HepG2 (cell line): ENCODE data around the gene ADAT3. TPM values are rescaled to one million over a fixed set of nuclear protein-coding genes. Genes with fewer than 3 reads are reported as not detected.
A peak's percentile ranks its signal among the peaks of the same experiment; 100 is the strongest.

Experiments used
- AKAP8 ChIP-seq: sonication (generic); formaldehyde crosslinking; IDR thresholded peaks from 2 replicates; pipeline ENCODE4 v1.5.1; 2020; ENCODE audit warnings: mild to moderate bottlenecking, missing genetic modification reagents
- CEBPG ChIP-seq: IDR thresholded peaks from 2 replicates; pipeline ENCODE4 v1.6.1; 2016
- HDAC1 ChIP-seq: sonication (generic); formaldehyde crosslinking; IDR thresholded peaks from 2 replicates; pipeline ENCODE4 v1.5.1; 2020; ENCODE audit warnings: mild to moderate bottlenecking, missing genetic modification reagents
- HDAC6 ChIP-seq: fragments of 200-600 bp; sonication (generic); IDR thresholded peaks from 2 replicates; pipeline ENCODE4 v1.7.0; 2017; ENCODE audit warnings: mild to moderate bottlenecking, antibody characterized with exemption, low read length, low read depth
- NR2F6 ChIP-seq, 2 experiments: IDR thresholded peaks; 2 replicates each; pipeline ENCODE4 v1.6.1; 2016; ENCODE audit warnings: antibody characterized with exemption in 1 of 2, mild to moderate bottlenecking in 1 of 2
- PPARG ChIP-seq: conservative IDR thresholded peaks from 2 replicates; pipeline ENCODE4 v1.6.1; 2016; ENCODE audit warnings: missing biosample characterization, missing genetic modification reagents
- RXRA ChIP-seq: sonication (generic); formaldehyde crosslinking; IDR thresholded peaks from 2 replicates; pipeline ENCODE4 v1.5.1; 2020; ENCODE audit warnings: missing genetic modification reagents
- RXRB ChIP-seq: IDR thresholded peaks from 2 replicates; pipeline ENCODE4 v1.6.1; 2016; ENCODE audit warnings: borderline replicate concordance, missing genetic modification reagents, missing compliant biosample characterization
- SALL1 ChIP-seq: sonication (generic); formaldehyde crosslinking; IDR thresholded peaks from 2 replicates; pipeline ENCODE4 v1.8.0; 2022; ENCODE audit warnings: mild to moderate bottlenecking, missing genetic modification reagents
- TEAD3 ChIP-seq: optimal IDR thresholded peaks from 2 replicates; pipeline ENCODE3; 2016; ENCODE audit warnings: borderline replicate concordance
- ZC3H13 ChIP-seq: sonication (generic); formaldehyde crosslinking; IDR thresholded peaks from 2 replicates; pipeline ENCODE4 v1.8.1; 2023; ENCODE audit warnings: mild to moderate bottlenecking, missing genetic modification reagents, moderate library complexity
- ZMYM2 ChIP-seq: sonication (generic); formaldehyde crosslinking; IDR thresholded peaks from 2 replicates; pipeline ENCODE4 v1.8.0; 2022; ENCODE audit warnings: mild to moderate bottlenecking, missing genetic modification reagents
- ZNF30 ChIP-seq: sonication (generic); formaldehyde crosslinking; IDR thresholded peaks from 2 replicates; pipeline ENCODE4 v1.5.0; 2020; ENCODE audit warnings: mild to moderate bottlenecking, missing genetic modification reagents
- ZNF430 ChIP-seq: sonication (generic); formaldehyde crosslinking; IDR thresholded peaks from 2 replicates; pipeline ENCODE4 v1.9.0; 2021; ENCODE audit warnings: mild to moderate bottlenecking, missing genetic modification reagents
- ZNF569 ChIP-seq: sonication (generic); formaldehyde crosslinking; IDR thresholded peaks from 2 replicates; pipeline ENCODE4 v1.5.0; 2020; ENCODE audit warnings: mild to moderate bottlenecking, missing genetic modification reagents, moderate library complexity, borderline replicate concordance
- ZNF629 ChIP-seq: sonication (generic); formaldehyde crosslinking; conservative IDR thresholded peaks from 2 replicates; pipeline ENCODE4 v1.5.0; 2020; ENCODE audit warnings: missing genetic modification reagents
- ZSCAN21 ChIP-seq: sonication (generic); formaldehyde crosslinking; IDR thresholded peaks from 2 replicates; pipeline ENCODE4 v1.8.0; 2022; ENCODE audit warnings: mild to moderate bottlenecking, missing genetic modification reagents, moderate library complexity, borderline replicate concordance
- polyA plus RNA-seq, 8 experiments: library from polyadenylated mRNA; depleted of rRNA in 3 of 8; stranded (reverse) in 7 of 8; unstranded in 1 of 8; fragments of >200 nt; fragmentation: Illumina TruSeq in 4 of 8; extraction: Trizol in 4 of 8; gene quantifications; 2 replicates each; pipeline versions ENCODE4 v1.2.1 to v1.2.3, GENCODE V29; 2011 to 2016; ENCODE audit warnings: low read depth in 4 of 8, missing spikeins in 1 of 8, mixed read lengths in 1 of 8; ENCODE audit not compliant: insufficient read depth in 1 of 8
- total RNA-seq, 5 experiments: library from RNA; depleted of rRNA; stranded (reverse); fragments of >200 nt; fragmentation: Illumina TruSeq; extraction: Trizol; gene quantifications; 2 replicates each; pipeline ENCODE4 v1.2.3, GENCODE V29; 2016; ENCODE audit warnings: low read depth in 1 of 5
- TF ChIP-seq, protein P1 (sequence below): sonication (generic); formaldehyde crosslinking; conservative IDR thresholded peaks from 2 replicates; pipeline ENCODE4 v1.4.0; 2020; ENCODE audit warnings: missing genetic modification reagents
- TF ChIP-seq, protein P2 (sequence below): sonication (generic); formaldehyde crosslinking; IDR thresholded peaks from 2 replicates; pipeline ENCODE4 v1.5.0; 2020; ENCODE audit warnings: mild to moderate bottlenecking, missing genetic modification reagents, borderline replicate concordance
- TF ChIP-seq, protein P3 (sequence below): IDR thresholded peaks from 2 replicates; pipeline ENCODE4 v1.6.1; 2012; ENCODE audit warnings: inconsistent platforms

ADAT3 gene
- total and polyA plus RNA-seq, 2 of the 13 experiments (the other 11 are each of a cell fraction or from before 2014, with no cell fraction given): 0.95 to 3.5 TPM

DNA sequence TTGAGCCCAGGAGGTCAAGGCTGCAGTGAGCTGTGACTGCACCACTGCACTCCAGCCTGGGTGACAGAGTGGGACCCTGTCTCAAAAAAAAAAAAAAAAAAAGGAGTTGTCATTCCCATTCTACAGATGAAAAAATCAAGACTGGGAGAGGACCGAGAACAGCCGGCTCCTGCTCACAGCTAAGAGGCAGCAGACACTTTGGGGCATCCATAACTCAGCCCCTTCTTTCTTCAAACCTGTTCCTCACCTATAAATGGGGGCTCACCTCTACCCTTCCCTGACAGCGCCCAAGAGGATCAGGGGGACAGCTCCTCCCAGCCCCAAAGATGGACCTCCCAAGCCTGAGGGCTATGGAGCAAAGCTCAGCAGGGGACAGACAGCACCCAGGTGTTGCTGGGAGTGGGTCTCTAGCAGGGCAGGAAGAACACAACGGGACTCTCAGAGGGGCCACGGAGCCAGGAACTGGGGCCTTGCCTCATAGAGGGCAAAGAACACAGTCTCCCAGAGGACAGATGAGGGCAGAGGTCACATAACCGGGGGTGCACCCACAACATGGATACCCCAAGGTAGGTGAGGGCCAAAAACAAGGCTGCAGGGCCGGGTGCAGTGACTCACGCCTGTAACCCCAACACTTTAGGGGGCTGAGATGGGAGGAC lies 38.4 kb upstream of the ADAT3 start (continued):
- TF ChIP-seq NR2F6 (IDR thresholded peaks at IDR 0.05): peak; percentile 72
- peak; percentile 81 for TF ChIP-seq NR2F6 (CRISPR knock-in tag; IDR thresholded peaks at IDR 0.05)
- peak; percentile 33; the same call in 1 of the 2 replicates for TF ChIP-seq ZNF430 (CRISPR knock-in tag)
- 0 out of 2 replicates have a peak, but pooled peaks have one; percentile 25 for TF ChIP-seq PPARG (CRISPR knock-in tag)
- TF ChIP-seq ZNF569 (CRISPR knock-in tag): no peak
- TF ChIP-seq TEAD3 (CRISPR knock-in tag): peak; percentile 15
- TF ChIP-seq, protein P1, sequence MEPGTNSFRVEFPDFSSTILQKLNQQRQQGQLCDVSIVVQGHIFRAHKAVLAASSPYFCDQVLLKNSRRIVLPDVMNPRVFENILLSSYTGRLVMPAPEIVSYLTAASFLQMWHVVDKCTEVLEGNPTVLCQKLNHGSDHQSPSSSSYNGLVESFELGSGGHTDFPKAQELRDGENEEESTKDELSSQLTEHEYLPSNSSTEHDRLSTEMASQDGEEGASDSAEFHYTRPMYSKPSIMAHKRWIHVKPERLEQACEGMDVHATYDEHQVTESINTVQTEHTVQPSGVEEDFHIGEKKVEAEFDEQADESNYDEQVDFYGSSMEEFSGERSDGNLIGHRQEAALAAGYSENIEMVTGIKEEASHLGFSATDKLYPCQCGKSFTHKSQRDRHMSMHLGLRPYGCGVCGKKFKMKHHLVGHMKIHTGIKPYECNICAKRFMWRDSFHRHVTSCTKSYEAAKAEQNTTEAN (CRISPR knock-in tag): no peak
- TF ChIP-seq AKAP8: peak; percentile 86
- peak; percentile 88 for TF ChIP-seq ZNF629
- no peak for TF ChIP-seq ZNF30 (CRISPR knock-in tag)
- peak; percentile 52; the same call in 1 of the 2 replicates for TF ChIP-seq HDAC1 (CRISPR knock-in tag)
- 0 out of 2 replicates have a peak, but pooled peaks have one; percentile 41 for TF ChIP-seq ZSCAN21 (CRISPR knock-in tag)
- no peak for TF ChIP-seq HDAC6
- peak; percentile 27; the same call in 1 of the 2 replicates for TF ChIP-seq ZMYM2 (CRISPR knock-in tag)
- peak; percentile 21; the same call in 1 of the 2 replicates for TF ChIP-seq RXRB (CRISPR knock-in tag)
- TF ChIP-seq SALL1 (CRISPR knock-in tag): peak; percentile 46; the same call in 1 of the 2 replicates
- 0 out of 2 replicates have a peak, but pooled peaks have one; percentile 20 for TF ChIP-seq ZC3H13 (CRISPR knock-in tag)
- 0 out of 2 replicates have a peak, but pooled peaks have one; percentile 28 for TF ChIP-seq CEBPG (CRISPR knock-in tag)
- TF ChIP-seq, protein P2, sequence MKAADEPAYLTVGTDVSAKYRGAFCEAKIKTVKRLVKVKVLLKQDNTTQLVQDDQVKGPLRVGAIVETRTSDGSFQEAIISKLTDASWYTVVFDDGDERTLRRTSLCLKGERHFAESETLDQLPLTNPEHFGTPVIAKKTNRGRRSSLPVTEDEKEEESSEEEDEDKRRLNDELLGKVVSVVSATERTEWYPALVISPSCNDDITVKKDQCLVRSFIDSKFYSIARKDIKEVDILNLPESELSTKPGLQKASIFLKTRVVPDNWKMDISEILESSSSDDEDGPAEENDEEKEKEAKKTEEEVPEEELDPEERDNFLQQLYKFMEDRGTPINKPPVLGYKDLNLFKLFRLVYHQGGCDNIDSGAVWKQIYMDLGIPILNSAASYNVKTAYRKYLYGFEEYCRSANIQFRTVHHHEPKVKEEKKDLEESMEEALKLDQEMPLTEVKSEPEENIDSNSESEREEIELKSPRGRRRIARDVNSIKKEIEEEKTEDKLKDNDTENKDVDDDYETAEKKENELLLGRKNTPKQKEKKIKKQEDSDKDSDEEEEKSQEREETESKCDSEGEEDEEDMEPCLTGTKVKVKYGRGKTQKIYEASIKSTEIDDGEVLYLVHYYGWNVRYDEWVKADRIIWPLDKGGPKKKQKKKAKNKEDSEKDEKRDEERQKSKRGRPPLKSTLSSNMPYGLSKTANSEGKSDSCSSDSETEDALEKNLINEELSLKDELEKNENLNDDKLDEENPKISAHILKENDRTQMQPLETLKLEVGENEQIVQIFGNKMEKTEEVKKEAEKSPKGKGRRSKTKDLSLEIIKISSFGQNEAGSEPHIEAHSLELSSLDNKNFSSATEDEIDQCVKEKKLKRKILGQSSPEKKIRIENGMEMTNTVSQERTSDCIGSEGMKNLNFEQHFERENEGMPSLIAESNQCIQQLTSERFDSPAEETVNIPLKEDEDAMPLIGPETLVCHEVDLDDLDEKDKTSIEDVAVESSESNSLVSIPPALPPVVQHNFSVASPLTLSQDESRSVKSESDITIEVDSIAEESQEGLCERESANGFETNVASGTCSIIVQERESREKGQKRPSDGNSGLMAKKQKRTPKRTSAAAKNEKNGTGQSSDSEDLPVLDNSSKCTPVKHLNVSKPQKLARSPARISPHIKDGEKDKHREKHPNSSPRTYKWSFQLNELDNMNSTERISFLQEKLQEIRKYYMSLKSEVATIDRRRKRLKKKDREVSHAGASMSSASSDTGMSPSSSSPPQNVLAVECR: peak; percentile 25; the same call in 1 of the 2 replicates
- peak; percentile 12; the same call in 1 of the 2 replicates for TF ChIP-seq RXRA (CRISPR knock-in tag)
- TF ChIP-seq, protein P3, sequence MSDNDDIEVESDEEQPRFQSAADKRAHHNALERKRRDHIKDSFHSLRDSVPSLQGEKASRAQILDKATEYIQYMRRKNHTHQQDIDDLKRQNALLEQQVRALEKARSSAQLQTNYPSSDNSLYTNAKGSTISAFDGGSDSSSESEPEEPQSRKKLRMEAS: 0 out of 2 replicates have a peak, but pooled peaks have one; percentile 16
